Transverse colon (tissue), 4 donors: ENCODE results near the gene KBTBD3.

Source experiments
- POLR2A ChIP-seq: fragments of 450-650 bp; IDR thresholded peaks from one replicate; pipeline ENCODE4 v1.6.1; 2016; ENCODE audit warnings: antibody characterized with exemption, mild to moderate bottlenecking, moderate library complexity
- POLR2AphosphoS5 ChIP-seq, 3 donors: sonication (generic); formaldehyde crosslinking; IDR thresholded peaks; one replicate each; pipeline ENCODE4 v1.6.1; 2016; ENCODE audit warnings: antibody characterized with exemption in 3 of 3
- TF ChIP-seq, protein P1 (sequence below), 5 experiments: fragments of 200-600 bp in 3 of 5; fragments of 450-650 bp in 2 of 5; sonication (generic) in 3 of 5; IDR thresholded peaks; 1 replicate in 2 of 5; 2 replicates in 3 of 5; pipeline ENCODE4 v1.5.1; 2016 to 2017; ENCODE audit warnings: antibody characterized with exemption in 5 of 5, inconsistent platforms in 3 of 5, mild to moderate bottlenecking in 2 of 5, moderate library complexity in 1 of 5

DNA sequence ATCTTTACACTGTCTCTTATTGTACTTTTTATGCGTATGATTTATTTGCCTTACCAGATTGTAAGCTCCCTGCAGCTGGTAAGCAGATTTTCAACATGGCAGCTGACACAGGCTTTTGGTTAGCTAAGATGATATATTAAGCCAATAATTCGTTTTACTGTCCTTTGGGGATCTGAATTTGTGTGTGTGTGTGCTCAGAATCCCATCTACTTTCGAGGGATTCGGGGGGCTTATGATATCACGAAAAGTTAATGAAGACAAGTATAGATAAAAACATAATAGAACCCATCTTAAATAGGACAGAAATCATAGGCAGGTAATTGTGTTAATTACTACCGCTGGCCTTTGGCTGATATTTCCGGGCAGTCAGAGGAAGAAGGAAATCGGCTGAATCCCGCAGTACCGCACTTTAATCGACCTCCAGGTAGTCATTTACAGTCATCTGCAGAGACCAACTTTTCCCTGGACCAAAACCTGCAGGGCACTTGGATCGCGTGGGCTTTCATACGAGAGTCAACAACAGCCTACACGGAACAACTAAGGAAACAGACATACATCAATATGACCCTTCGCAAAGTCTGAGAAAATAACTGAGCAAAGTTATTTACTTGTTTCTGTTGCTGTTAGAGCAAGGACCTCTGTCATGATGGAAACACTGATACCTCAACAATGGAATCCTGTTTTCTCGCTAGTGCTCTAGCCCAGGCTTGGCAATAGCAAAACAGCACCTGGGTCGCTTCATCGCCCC is 802 bp downstream of the KBTBD3 start:
- TF ChIP-seq, protein P1, sequence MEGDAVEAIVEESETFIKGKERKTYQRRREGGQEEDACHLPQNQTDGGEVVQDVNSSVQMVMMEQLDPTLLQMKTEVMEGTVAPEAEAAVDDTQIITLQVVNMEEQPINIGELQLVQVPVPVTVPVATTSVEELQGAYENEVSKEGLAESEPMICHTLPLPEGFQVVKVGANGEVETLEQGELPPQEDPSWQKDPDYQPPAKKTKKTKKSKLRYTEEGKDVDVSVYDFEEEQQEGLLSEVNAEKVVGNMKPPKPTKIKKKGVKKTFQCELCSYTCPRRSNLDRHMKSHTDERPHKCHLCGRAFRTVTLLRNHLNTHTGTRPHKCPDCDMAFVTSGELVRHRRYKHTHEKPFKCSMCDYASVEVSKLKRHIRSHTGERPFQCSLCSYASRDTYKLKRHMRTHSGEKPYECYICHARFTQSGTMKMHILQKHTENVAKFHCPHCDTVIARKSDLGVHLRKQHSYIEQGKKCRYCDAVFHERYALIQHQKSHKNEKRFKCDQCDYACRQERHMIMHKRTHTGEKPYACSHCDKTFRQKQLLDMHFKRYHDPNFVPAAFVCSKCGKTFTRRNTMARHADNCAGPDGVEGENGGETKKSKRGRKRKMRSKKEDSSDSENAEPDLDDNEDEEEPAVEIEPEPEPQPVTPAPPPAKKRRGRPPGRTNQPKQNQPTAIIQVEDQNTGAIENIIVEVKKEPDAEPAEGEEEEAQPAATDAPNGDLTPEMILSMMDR (IDR thresholded peaks at IDR 0.05), result no peak
- TF ChIP-seq POLR2A, result no peak
- no peak for TF ChIP-seq POLR2AphosphoS5 (IDR thresholded peaks at IDR 0.05)
